Panc1 (cell line): ENCODE measurements around the gene SCRN2.

Source experiments
- POLR2AphosphoS5 ChIP-seq: IDR thresholded peaks from 2 replicates; pipeline ENCODE4 v1.6.1; 2012; ENCODE audit warnings: mild to moderate bottlenecking, low read depth, low read length, moderate library complexity
- TF ChIP-seq, protein P1 (sequence below): fragments of 450-650 bp; IDR thresholded peaks from 2 replicates; pipeline ENCODE4 v1.5.1; 2017; ENCODE audit warnings: mild to moderate bottlenecking

DNA sequence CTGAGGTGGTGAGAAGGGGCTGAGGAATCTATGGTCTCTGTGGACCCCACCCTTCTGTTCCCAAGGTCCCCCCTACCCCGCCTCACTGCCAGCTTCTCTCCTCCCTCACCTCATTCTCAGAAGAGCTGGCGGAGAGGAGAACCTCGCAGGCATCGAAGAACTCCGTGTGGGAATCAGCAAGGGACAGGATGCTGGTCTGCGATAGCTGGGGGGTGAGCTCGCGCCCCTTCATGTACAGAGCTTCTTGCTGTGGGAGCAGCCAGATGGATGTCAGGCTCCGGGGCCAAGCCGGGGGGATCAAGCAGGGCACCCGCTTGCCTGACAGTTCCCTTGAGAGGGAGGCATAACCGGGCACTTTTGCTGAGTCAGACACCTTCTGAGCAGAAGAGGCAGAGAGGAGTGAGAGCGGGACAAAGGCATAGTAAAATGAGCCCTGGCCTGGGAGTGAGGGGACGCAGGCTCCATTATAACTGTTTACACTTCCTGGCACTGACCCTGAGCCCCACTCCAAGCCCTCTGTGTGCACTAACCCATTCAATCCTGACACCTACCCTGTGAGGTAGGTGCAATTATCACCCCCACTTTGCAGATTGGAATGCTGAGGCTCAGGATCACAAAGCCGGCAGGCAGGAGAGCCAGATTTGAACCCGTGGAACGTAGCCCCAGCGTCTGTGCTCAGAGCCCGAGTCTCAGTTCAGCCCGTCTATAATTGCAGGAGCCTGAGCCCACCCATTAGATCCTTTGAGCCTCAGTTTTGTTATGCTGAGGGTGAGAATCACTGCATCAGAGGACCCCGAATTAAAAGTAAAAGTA lies 25.8 kb downstream of the SCRN2 start:
- TF ChIP-seq, protein P1, sequence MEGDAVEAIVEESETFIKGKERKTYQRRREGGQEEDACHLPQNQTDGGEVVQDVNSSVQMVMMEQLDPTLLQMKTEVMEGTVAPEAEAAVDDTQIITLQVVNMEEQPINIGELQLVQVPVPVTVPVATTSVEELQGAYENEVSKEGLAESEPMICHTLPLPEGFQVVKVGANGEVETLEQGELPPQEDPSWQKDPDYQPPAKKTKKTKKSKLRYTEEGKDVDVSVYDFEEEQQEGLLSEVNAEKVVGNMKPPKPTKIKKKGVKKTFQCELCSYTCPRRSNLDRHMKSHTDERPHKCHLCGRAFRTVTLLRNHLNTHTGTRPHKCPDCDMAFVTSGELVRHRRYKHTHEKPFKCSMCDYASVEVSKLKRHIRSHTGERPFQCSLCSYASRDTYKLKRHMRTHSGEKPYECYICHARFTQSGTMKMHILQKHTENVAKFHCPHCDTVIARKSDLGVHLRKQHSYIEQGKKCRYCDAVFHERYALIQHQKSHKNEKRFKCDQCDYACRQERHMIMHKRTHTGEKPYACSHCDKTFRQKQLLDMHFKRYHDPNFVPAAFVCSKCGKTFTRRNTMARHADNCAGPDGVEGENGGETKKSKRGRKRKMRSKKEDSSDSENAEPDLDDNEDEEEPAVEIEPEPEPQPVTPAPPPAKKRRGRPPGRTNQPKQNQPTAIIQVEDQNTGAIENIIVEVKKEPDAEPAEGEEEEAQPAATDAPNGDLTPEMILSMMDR: no peak
- no peak for TF ChIP-seq POLR2AphosphoS5
